ENCODE data around the gene MGAT4B.

- TF ChIP-seq CTCF (IDR thresholded peaks at IDR 0.05) = no peak
- TF ChIP-seq POLR2AphosphoS5 (IDR thresholded peaks at IDR 0.05) = no peak
- no peak for TF ChIP-seq EP300 (IDR thresholded peaks at IDR 0.05; ENCODE audit: low read depth)
- no peak for TF ChIP-seq POLR2A (IDR thresholded peaks at IDR 0.05)
Measured at GRCh38 chr5:179796877-179797608, 9.6 kb downstream of the MGAT4B start.

Measured in transverse colon (tissue), 4 donors.